AG04450 (cell line): ENCODE results near the gene LHFPL6. TPM values are rescaled to one million over a fixed set of nuclear protein-coding genes. Genes with fewer than 3 reads are reported as not detected.

Source experiments
- CTCF ChIA-PET: fragments of 300-600, 350-600 bp; formaldehyde crosslinking; extraction: SDS; loops from one replicate; lab custom pipeline; 2022; ENCODE audit warnings: antibody characterized with exemption, inconsistent platforms; lab: Charles Lee
- POLR2A ChIA-PET: fragments of 350-600 bp; formaldehyde crosslinking; extraction: SDS; loops from one replicate; lab custom pipeline; 2021; ENCODE audit warnings: antibody characterized with exemption, inconsistent platforms; lab: Yijun Ruan, JAX
- DNase-seq: peaks from one replicate; pipeline ENCODE4 v3.0.0-alpha.2; 2011; ENCODE audit warnings: low read depth, low spot score
- H3K27ac ChIP-seq: one replicate; pipeline ENCODE4 v1.5.1; 2012; ENCODE audit warnings: low read depth, low read length, control low read depth
- H3K27me3 ChIP-seq: one replicate; pipeline ENCODE4 v1.6.0; 2012; ENCODE audit warnings: low read length; ENCODE audit not compliant: control insufficient read depth, insufficient read depth
- H3K4me3 ChIP-seq: 2 replicates; pipeline ENCODE4 v1.5.1; 2011; ENCODE audit warnings: mild to moderate bottlenecking, low read depth, low read length, control low read depth
- H3K9me3 ChIP-seq: 2 replicates; pipeline ENCODE4 v1.5.1; 2012; ENCODE audit warnings: low read length; ENCODE audit not compliant: control insufficient read depth, insufficient read depth
- CTCF ChIP-seq: IDR thresholded peaks from 2 replicates; pipeline ENCODE4 v1.5.1; 2011; ENCODE audit warnings: low read depth, low read length, control low read depth, inconsistent platforms
- polyA plus RNA-seq: library from polyadenylated mRNA; depleted of rRNA; stranded (reverse); fragments of >200 nt; gene quantifications from 2 replicates; pipeline ENCODE4 v1.2.3, GENCODE V29; 2011

LHFPL6 gene
- polyA plus RNA-seq, 1 experiment = 40.3 TPM

GRCh38 chr13:39385621-39386231 lies 217.3 kb downstream of the LHFPL6 start:
- DNase-seq = no peak
- Histone ChIP-seq H3K9me3 (no peaks in the 10 kb centered on the region), H3K4me3 (no peak overlapping the region), H3K27ac (no peak overlapping the region), H3K27me3 (no peaks in the 10 kb centered on the region)
- no peak for TF ChIP-seq CTCF
- POLR2A ChIA-PET = no interaction called here
- CTCF ChIA-PET = interaction anchor here (1.9 to 2.0 kb wide), 2 partner anchors 227 to 230 kb away, joined by 6 to 8 read pairs; no protein-coding TSS in a partner anchor

GRCh38 chr13:39385154-39385553 lies 217.8 kb downstream of the LHFPL6 start:
- POLR2A ChIA-PET = no interaction called here
- no peak for TF ChIP-seq CTCF
- DNase-seq = no peak
- Histone ChIP-seq H3K27me3 (no peaks in the 10 kb centered on the region), H3K4me3 (no peak overlapping the region), H3K9me3 (no peaks in the 10 kb centered on the region), H3K27ac (no peak overlapping the region)
- CTCF ChIA-PET = interaction anchor here (1.9 to 2.0 kb wide), 2 partner anchors 227 to 231 kb away, joined by 6 to 8 read pairs; no protein-coding TSS in a partner anchor

GRCh38 chr13:39381456-39381855 lies 221.5 kb downstream of the LHFPL6 start:
- H3K27ac ChIP-seq = no peak overlapping the region
- CTCF ChIA-PET = no interaction called here
- no peaks in the 10 kb centered on the region for H3K27me3 ChIP-seq
- no peak for TF ChIP-seq CTCF
- POLR2A ChIA-PET = no interaction called here
- DNase-seq = no peak
- no peak overlapping the region for H3K4me3 ChIP-seq
- no peaks in the 10 kb centered on the region for H3K9me3 ChIP-seq

GRCh38 chr13:39379667-39380655 lies 223.0 kb downstream of the LHFPL6 start:
- H3K4me3 ChIP-seq = no peak overlapping the region
- no peaks in the 10 kb centered on the region for H3K27me3 ChIP-seq
- TF ChIP-seq CTCF = no peak
- POLR2A ChIA-PET = no interaction called here
- H3K27ac ChIP-seq = no peak overlapping the region
- CTCF ChIA-PET = interaction anchor here (0.6 to 1.5 kb wide), 3 partner anchors 118 to 330 kb away, joined by 3 to 5 read pairs (median 4); no protein-coding TSS in a partner anchor
- DNase-seq = no peak
- no peaks in the 10 kb centered on the region for H3K9me3 ChIP-seq
